ENCODE results near the gene COQ8A. TPM values are rescaled to one million over a fixed set of nuclear protein-coding genes. Genes with fewer than 3 reads are reported as not detected.

COQ8A gene
- total RNA-seq, 4 donors from 2014 or later: 53.4 to 97.5 (median 72.7) TPM

- no peak for DNase-seq (ENCODE audit: low spot score in 2 of 2)
- TF ChIP-seq POLR2A (IDR thresholded peaks at IDR 0.05) (no peak), CTCF (IDR thresholded peaks at IDR 0.05) (no peak)
- WGBS, 2 donors: 89 to 98% methylated on average over 13 of the region's 13 CpGs
- no peak overlapping the region for H3K4me3 ChIP-seq (ENCODE audit: low read depth, poor library complexity, severe bottlenecking)
- intact Hi-C loops (cut with DNase I; ENCODE audit: low total_unique reads): no loop called here
Measured at GRCh38 chr1:226960944-226961765, 21.1 kb downstream of the COQ8A start.

- DNase-seq (ENCODE audit: low spot score in 2 of 2): no peak
Measured at GRCh38 chr1:226962421-226963391, 22.6 kb downstream of the COQ8A start.

GRCh38 chr1:226964068-226964425 is 24.0 kb downstream of the COQ8A start:
- H3K4me3 ChIP-seq (ENCODE audit: low read depth, poor library complexity, severe bottlenecking): no peak overlapping the region
- no peak for TF ChIP-seq CTCF (IDR thresholded peaks at IDR 0.05)
- no peak for TF ChIP-seq POLR2A (IDR thresholded peaks at IDR 0.05)
- DNase-seq (ENCODE audit: low spot score in 2 of 2): no peak
- intact Hi-C loops (cut with DNase I; ENCODE audit: low total_unique reads): no loop called here
- 83 to 90% methylated on average over 6 of the region's 6 CpGs for WGBS, 2 donors

More at GRCh38 chr1:226962421-226963391, 22.6 kb downstream of the COQ8A start:
- WGBS, 2 donors: 89 to 92% methylated on average over 21 to 28 of the region's 28 CpGs
- intact Hi-C loops (cut with DNase I; ENCODE audit: low total_unique reads): no loop called here
- no peak overlapping the region for H3K4me3 ChIP-seq (ENCODE audit: low read depth, poor library complexity, severe bottlenecking)
- TF ChIP-seq POLR2A (IDR thresholded peaks at IDR 0.05) (no peak), CTCF (IDR thresholded peaks at IDR 0.05) (no peak)

- intact Hi-C loops (cut with DNase I; ENCODE audit: low total_unique reads): no loop called here
- DNase-seq (ENCODE audit: low spot score in 2 of 2): no peak
- no peak overlapping the region for H3K4me3 ChIP-seq (ENCODE audit: low read depth, poor library complexity, severe bottlenecking)
- WGBS, 2 donors: 91 to 93% methylated on average over 28 to 29 of the region's 29 CpGs
- TF ChIP-seq CTCF (IDR thresholded peaks at IDR 0.05) (no peak), POLR2A (IDR thresholded peaks at IDR 0.05) (no peak)
Measured at GRCh38 chr1:226964611-226965486, 24.8 kb downstream of the COQ8A start.

All from lower leg skin (tissue), 4 donors.